Breast epithelium (tissue), 3 donors: ENCODE measurements around the gene KCNQ2.

Experiments
- POLR2A ChIP-seq: fragments of 450-650 bp; IDR thresholded peaks from one replicate; pipeline ENCODE4 v1.6.1; 2016; ENCODE audit warnings: antibody characterized with exemption, mild to moderate bottlenecking, moderate library complexity
- POLR2AphosphoS5 ChIP-seq, 3 donors: sonication (generic); formaldehyde crosslinking; IDR thresholded peaks; one replicate each; pipeline ENCODE4 v1.6.1; 2017; ENCODE audit warnings: antibody characterized with exemption in 3 of 3
- TF ChIP-seq, protein P1 (sequence below), 3 donors: fragments of 450-650 bp; IDR thresholded peaks; one replicate each; pipeline ENCODE4 v1.5.1; 2016 to 2017; ENCODE audit warnings: antibody characterized with exemption in 3 of 3, mild to moderate bottlenecking in 3 of 3, moderate library complexity in 3 of 3

DNA sequence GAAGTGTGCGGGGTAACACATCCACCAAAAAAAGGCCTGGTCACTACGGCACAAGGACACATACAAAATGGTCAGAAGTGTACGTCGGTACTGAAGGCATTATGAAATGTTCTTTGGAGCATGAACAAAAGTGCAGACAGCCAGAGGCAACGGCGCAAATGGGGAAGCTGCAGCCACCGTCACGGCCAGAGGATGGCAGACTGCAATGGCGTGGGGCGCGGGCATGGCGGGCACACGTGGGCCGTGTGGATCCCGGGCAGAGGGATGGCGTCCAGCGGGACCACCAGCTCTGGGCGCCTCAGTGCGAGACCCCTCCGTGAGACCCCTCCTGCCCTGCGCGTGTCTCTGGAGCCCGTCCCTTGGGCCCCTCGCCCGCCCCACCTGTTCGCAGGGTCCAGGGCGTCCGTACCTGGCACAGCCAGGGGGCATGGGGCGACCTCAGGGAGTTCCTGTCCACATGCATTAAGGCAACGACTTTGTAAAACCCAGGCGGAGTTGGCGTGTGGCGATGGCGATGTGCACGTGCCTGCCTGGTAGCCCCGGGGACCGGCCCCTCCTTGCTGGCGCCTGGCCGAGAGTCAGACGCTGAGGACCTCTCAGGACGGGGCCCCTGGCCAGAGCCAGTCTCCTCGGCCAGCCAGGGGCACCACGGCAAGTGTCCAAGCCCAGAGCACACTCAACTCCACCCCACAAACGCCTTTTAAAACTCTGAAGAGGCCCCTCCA lies 71.8 kb downstream of the KCNQ2 start:
- TF ChIP-seq, protein P1, sequence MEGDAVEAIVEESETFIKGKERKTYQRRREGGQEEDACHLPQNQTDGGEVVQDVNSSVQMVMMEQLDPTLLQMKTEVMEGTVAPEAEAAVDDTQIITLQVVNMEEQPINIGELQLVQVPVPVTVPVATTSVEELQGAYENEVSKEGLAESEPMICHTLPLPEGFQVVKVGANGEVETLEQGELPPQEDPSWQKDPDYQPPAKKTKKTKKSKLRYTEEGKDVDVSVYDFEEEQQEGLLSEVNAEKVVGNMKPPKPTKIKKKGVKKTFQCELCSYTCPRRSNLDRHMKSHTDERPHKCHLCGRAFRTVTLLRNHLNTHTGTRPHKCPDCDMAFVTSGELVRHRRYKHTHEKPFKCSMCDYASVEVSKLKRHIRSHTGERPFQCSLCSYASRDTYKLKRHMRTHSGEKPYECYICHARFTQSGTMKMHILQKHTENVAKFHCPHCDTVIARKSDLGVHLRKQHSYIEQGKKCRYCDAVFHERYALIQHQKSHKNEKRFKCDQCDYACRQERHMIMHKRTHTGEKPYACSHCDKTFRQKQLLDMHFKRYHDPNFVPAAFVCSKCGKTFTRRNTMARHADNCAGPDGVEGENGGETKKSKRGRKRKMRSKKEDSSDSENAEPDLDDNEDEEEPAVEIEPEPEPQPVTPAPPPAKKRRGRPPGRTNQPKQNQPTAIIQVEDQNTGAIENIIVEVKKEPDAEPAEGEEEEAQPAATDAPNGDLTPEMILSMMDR (IDR thresholded peaks at IDR 0.05) = no peak
- TF ChIP-seq POLR2A (no peak), POLR2AphosphoS5 (IDR thresholded peaks at IDR 0.05) (no peak)
